Measurements from ENCODE around the gene APBA2. TPM values are rescaled to one million over a fixed set of nuclear protein-coding genes. Genes with fewer than 3 reads are reported as not detected.

Gene APBA2
- total and polyA plus RNA-seq, 12 donors = 0.16 to 0.85 (median 0.46) TPM

DNA sequence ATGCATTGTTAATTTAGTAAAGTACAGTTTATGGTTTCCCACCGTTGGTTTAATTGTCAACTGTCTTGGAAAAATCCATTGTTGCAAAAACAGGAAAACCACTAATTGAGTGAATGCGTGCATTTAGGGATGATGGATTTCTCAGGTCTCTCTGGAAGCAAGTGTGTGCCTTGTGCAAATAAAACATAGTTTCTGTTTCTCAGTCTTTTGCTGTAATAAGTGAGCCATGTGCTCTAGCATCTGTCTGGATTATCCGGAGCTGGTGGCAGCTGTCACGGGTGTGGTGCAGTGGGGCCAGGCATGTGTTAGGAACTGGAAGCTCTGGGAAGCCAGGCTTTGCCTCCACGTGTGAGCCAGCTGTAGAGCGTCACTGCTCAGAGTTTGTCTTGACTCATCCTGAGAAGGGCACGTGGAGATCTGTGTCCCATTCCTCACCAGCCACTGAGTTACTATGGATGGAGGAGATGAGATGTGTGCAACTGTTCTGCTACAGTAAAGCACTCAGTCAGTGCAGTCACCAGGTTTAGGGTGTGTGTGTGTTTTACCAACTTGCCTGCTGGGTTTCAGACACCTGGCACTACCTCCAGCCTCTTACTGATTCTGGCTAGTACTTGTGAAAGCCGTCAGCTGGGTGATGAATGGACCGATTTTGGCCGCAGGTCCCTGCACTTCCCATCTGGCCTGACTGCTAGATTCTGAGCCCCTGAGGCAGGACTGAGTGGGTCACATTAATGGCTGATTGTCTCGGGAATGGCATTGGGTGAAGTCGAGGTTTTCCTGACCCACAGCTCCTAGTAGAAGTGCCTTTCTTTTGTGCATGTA, 7.2 kb downstream of the APBA2 start:
- DNase-seq = no peak
- Histone ChIP-seq H3K4me1 (no peaks in the 10 kb centered on the region), H3K4me3 (no peak overlapping the region), H3K36me3 (no peaks in the 10 kb centered on the region), H3K27ac (no peak overlapping the region), H3K9me3 (no peaks in the 10 kb centered on the region), H3K27me3 (peaks cover 0 to 14% (median 8%) of the 10 kb centered on the region in 7 donors)
- TF ChIP-seq, protein P1, sequence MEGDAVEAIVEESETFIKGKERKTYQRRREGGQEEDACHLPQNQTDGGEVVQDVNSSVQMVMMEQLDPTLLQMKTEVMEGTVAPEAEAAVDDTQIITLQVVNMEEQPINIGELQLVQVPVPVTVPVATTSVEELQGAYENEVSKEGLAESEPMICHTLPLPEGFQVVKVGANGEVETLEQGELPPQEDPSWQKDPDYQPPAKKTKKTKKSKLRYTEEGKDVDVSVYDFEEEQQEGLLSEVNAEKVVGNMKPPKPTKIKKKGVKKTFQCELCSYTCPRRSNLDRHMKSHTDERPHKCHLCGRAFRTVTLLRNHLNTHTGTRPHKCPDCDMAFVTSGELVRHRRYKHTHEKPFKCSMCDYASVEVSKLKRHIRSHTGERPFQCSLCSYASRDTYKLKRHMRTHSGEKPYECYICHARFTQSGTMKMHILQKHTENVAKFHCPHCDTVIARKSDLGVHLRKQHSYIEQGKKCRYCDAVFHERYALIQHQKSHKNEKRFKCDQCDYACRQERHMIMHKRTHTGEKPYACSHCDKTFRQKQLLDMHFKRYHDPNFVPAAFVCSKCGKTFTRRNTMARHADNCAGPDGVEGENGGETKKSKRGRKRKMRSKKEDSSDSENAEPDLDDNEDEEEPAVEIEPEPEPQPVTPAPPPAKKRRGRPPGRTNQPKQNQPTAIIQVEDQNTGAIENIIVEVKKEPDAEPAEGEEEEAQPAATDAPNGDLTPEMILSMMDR (IDR thresholded peaks at IDR 0.05) = no peak
- 65 to 69% methylated on average over 12 of the region's 12 CpGs for WGBS, 2 donors
- intact Hi-C loops (cut with DNase I) = no loop called here
- no peak for ATAC-seq

DNA sequence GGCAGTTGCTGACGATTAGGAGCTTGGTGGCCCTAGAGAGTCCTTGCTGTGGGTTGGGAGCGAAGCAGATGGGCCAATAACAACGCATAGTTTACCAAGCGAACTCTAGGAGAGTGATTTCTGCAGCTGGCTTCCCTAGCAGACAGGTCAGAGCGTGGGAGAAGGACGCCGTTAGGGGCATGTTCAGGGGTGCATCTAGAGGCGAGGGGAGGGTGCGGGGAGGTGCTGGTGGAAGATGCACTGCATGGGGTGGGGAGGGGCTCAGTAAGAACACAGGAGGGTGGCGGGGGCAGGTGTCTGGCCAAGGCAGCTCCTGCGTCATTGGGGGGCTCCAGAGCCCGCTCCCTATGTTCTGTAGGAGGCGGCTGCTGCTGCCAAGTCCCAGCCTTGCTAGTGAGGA, 8.9 kb downstream of the APBA2 start:
- TF ChIP-seq, protein P1 (IDR thresholded peaks at IDR 0.05) = no peak
- DNase-seq (no peak), ATAC-seq (no peak)
- 84 to 90% methylated on average over 13 of the region's 13 CpGs for WGBS, 2 donors
- peaks cover 0 to 9% (median 0%) of the 10 kb centered on the region in 7 donors for H3K27me3 ChIP-seq
- H3K9me3 ChIP-seq = no peaks in the 10 kb centered on the region
- no peak overlapping the region for H3K4me3 ChIP-seq
- no peak overlapping the region for H3K27ac ChIP-seq
- H3K36me3 ChIP-seq = no peaks in the 10 kb centered on the region
- no peaks in the 10 kb centered on the region for H3K4me1 ChIP-seq
- intact Hi-C loops (cut with DNase I) = no loop called here

DNA sequence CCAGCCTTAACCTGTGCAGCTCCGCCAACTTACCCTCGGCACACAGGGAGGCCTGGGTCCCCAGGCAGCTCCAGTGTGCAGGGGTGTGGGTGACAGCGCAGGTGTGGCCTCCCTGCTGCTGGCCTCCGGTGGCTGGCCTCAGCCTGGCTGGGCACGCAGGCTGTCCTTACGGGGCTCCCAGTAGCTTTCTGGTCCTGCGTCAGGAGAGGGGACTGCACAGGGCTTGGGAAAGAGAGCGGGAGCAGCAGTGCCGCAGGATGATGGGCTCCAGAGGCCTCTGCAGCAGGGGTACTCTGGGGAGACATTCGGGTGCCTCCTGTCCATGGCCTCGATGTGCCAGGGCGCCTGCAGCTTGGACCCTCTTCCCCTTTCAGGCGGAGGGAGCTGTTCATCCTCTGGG, 9.4 kb downstream of the APBA2 start:
- H3K27ac ChIP-seq = no peak overlapping the region
- H3K4me3 ChIP-seq = no peak overlapping the region
- TF ChIP-seq, protein P1 (IDR thresholded peaks at IDR 0.05) = no peak
- DNase-seq (no peak), ATAC-seq (no peak)
- no peaks in the 10 kb centered on the region for H3K4me1 ChIP-seq
- 86 to 90% methylated on average over 13 of the region's 13 CpGs for WGBS, 2 donors
- intact Hi-C loops (cut with DNase I) = no loop called here
- no peaks in the 10 kb centered on the region for H3K9me3 ChIP-seq
- peaks cover 0 to 9% (median 0%) of the 10 kb centered on the region in 7 donors for H3K27me3 ChIP-seq
- no peaks in the 10 kb centered on the region for H3K36me3 ChIP-seq

DNA sequence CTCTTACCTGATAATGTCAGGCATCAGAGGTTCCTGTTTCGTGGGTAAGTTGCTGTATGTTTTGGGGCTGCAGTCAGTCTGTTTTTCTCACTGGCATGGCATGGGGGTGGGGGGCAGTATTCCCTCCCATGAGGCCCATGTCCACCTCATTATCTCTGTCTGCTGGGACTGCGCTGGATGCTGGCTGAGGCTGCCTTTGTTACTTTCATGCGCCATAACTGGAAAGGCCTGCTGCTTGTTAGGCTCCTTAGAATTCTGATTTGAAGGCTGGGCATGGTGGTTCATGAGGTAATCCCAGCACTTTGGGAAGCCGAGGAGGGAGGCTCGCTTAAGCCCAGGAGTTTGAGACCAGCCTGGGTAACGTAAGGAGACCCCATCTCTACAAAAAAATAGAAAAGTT, 9.8 kb downstream of the APBA2 start:
- intact Hi-C loops (cut with DNase I) = no loop called here
- TF ChIP-seq, protein P1 (IDR thresholded peaks at IDR 0.05) = no peak
- no peaks in the 10 kb centered on the region for H3K9me3 ChIP-seq
- DNase-seq = no peak
- H3K4me1 ChIP-seq = no peaks in the 10 kb centered on the region
- no peak for ATAC-seq
- 83 to 88% methylated on average over 6 of the region's 6 CpGs for WGBS, 2 donors
- peaks cover 0 to 9% (median 0%) of the 10 kb centered on the region in 7 donors for H3K27me3 ChIP-seq
- no peak overlapping the region for H3K4me3 ChIP-seq
- H3K27ac ChIP-seq = no peak overlapping the region
- no peaks in the 10 kb centered on the region for H3K36me3 ChIP-seq

Data from heart right ventricle (tissue), 16 donors.